Tibial artery (tissue), 4 donors: Measurements from ENCODE around the gene GPHA2.
A peak's percentile ranks its signal among the peaks of the same experiment; 100 is the strongest.

Source experiments
- DNase-seq, 2 donors: peaks; one replicate each; pipeline ENCODE4 v3.0.0-alpha.2; 2019
- H3K27ac ChIP-seq, 2 donors: fragments of 200-600 bp; sonication (generic) in 1 of 2; 1 replicate in 1 of 2; 2 replicates in 1 of 2; pipeline ENCODE4 v1.5.1; 2018 to 2019; ENCODE audit warnings: mild to moderate bottlenecking in 1 of 2
- H3K27me3 ChIP-seq, 2 donors: fragments of 200-600 bp; sonication (generic) in 1 of 2; one replicate each; pipeline versions ENCODE4 v1.5.1 to v1.6.0; 2016 to 2019
- H3K36me3 ChIP-seq, 3 donors: fragments of 200-600 bp; sonication (generic) in 2 of 3; one replicate each; pipeline ENCODE4 v1.5.1; 2016 to 2019; ENCODE audit warnings: mild to moderate bottlenecking in 2 of 3
- H3K4me1 ChIP-seq, 4 donors: fragments of 200-600 bp; sonication (generic) in 2 of 4; 1 replicate in 3 of 4; 2 replicates in 1 of 4; pipeline ENCODE4 v1.5.1; 2016 to 2019
- H3K4me3 ChIP-seq, 2 donors: fragments of 200-600 bp; sonication (generic) in 1 of 2; 1 replicate in 1 of 2; 2 replicates in 1 of 2; pipeline ENCODE4 v1.5.1; 2018 to 2019; ENCODE audit warnings: mild to moderate bottlenecking in 2 of 2
- H3K9me3 ChIP-seq, 3 donors: fragments of 200-600 bp; sonication (generic) in 1 of 3; one replicate each; pipeline ENCODE4 v1.5.1; 2016 to 2019
- CTCF ChIP-seq, 2 experiments: fragments of 200-600 bp in 1 of 2; fragments of 450-650 bp in 1 of 2; IDR thresholded peaks; one replicate each; pipeline ENCODE4 v1.5.1; 2017 to 2019; ENCODE audit warnings: antibody characterized with exemption in 2 of 2, mild to moderate bottlenecking in 1 of 2, moderate library complexity in 1 of 2
- intact Hi-C: fragments of 100-400 bp; cut with DNase I; formaldehyde crosslinking; loops from one replicate; pipeline ENCODE4 v1.15.0; 2023; ENCODE audit warnings: low total_unique reads

GPHA2 gene

GRCh38 chr11:64929625-64930024, 6.1 kb downstream of the GPHA2 start:
- Histone ChIP-seq H3K9me3 (no peaks in the 10 kb centered on the region), H3K27ac (no peak overlapping the region), H3K4me3 (no peak overlapping the region), H3K27me3 (no peaks in the 10 kb centered on the region), H3K4me1 (peaks cover 0 to 17% (median 16%) of the 10 kb centered on the region in 4 donors), H3K36me3 (peaks cover 44 to 79% (median 73%) of the 10 kb centered on the region in 3 donors)
- DNase-seq = no peak
- intact Hi-C loops = loop anchor here (10.0 kb wide), 1 partner anchor 185 kb away; the partner anchor contains the start of genes TM7SF2 and ZNHIT2
- TF ChIP-seq CTCF (IDR thresholded peaks at IDR 0.05) = no peak

DNA sequence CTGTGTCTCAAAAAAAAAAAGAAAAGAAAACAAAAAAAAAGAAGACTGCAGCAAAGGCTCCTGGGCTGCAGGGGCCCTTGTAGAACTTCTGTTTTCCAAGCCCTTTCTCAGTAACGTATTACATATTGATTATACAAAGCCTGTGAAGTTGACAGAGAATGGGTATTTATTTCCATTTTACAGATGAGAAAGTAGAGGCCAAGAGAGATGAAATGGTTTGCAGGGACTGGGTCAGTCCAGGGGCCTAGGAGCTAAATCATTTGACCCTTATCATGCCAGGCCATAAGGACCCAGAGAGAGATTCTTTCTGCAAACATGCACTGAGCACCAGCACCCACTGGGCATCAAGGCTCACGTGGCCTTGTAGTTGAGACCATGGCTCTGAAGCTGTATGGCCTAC, 6.7 kb downstream of the GPHA2 start:
- DNase-seq = no peak
- no peaks in the 10 kb centered on the region for H3K27me3 ChIP-seq
- no peaks in the 10 kb centered on the region for H3K9me3 ChIP-seq
- peaks cover 44 to 72% (median 71%) of the 10 kb centered on the region in 3 donors for H3K36me3 ChIP-seq
- no peak overlapping the region for H3K4me3 ChIP-seq
- intact Hi-C loops = loop anchor here (10.0 kb wide), 1 partner anchor 186 kb away; the partner anchor contains the start of genes TM7SF2 and ZNHIT2
- H3K4me1 ChIP-seq = peaks cover 0 to 17% (median 16%) of the 10 kb centered on the region in 4 donors
- TF ChIP-seq CTCF (IDR thresholded peaks at IDR 0.05) = no peak
- no peak overlapping the region for H3K27ac ChIP-seq

GRCh38 chr11:64926689-64927088, 9.0 kb downstream of the GPHA2 start:
- intact Hi-C loops = loop anchor here (10.0 kb wide), 1 partner anchor 188 kb away; the partner anchor contains the start of genes TM7SF2 and ZNHIT2
- peaks cover 27 to 50% (median 48%) of the 10 kb centered on the region in 3 donors for H3K36me3 ChIP-seq
- H3K4me1 ChIP-seq = peaks cover 0 to 24% (median 21%) of the 10 kb centered on the region in 4 donors
- H3K9me3 ChIP-seq = no peaks in the 10 kb centered on the region
- no peak for TF ChIP-seq CTCF (IDR thresholded peaks at IDR 0.05)
- H3K4me3 ChIP-seq = no peak overlapping the region
- no peak overlapping the region for H3K27ac ChIP-seq
- no peak for DNase-seq
- H3K27me3 ChIP-seq = no peaks in the 10 kb centered on the region

GRCh38 chr11:64925536-64926436, 9.9 kb downstream of the GPHA2 start:
- Histone ChIP-seq H3K36me3 (peaks cover 18 to 41% (median 39%) of the 10 kb centered on the region in 3 donors), H3K27me3 (no peaks in the 10 kb centered on the region), H3K4me3 (peak overlapping the region; percentile 84 to 97), H3K4me1 (peaks cover 0 to 24% (median 21%) of the 10 kb centered on the region in 4 donors), H3K9me3 (no peaks in the 10 kb centered on the region), H3K27ac (peak overlapping the region; percentile 93)
- intact Hi-C loops = loop anchor here (10.0 kb wide), 1 partner anchor 189 kb away; the partner anchor contains the start of genes TM7SF2 and ZNHIT2
- DNase-seq = no peak
- no peak for TF ChIP-seq CTCF (IDR thresholded peaks at IDR 0.05)

- H3K27ac ChIP-seq = peak overlapping the region; percentile 93
- peaks cover 9 to 32% (median 30%) of the 10 kb centered on the region in 3 donors for H3K36me3 ChIP-seq
- H3K27me3 ChIP-seq = no peaks in the 10 kb centered on the region
- H3K4me1 ChIP-seq = peaks cover 0 to 24% (median 21%) of the 10 kb centered on the region in 4 donors
- intact Hi-C loops = loop anchor here (10.0 kb wide), 1 partner anchor 190 kb away; the partner anchor contains the start of genes TM7SF2 and ZNHIT2
- peak overlapping the region; percentile 84 to 97 for H3K4me3 ChIP-seq
- DNase-seq = no peak
- no peaks in the 10 kb centered on the region for H3K9me3 ChIP-seq
- no peak for TF ChIP-seq CTCF (IDR thresholded peaks at IDR 0.05)
Measured at GRCh38 chr11:64924910-64925284, 10.8 kb downstream of the GPHA2 start.
